ENCODE results near the gene MAN2A2. TPM values are rescaled to one million over a fixed set of nuclear protein-coding genes. Genes with fewer than 3 reads are reported as not detected.

Gene MAN2A2
- total and polyA plus RNA-seq, 2 donors (not counting 1 experiment from before 2014, with no cell fraction given), result 11.3 to 36.0 TPM

GRCh38 chr15:90901175-90902039 is 1.7 kb upstream of the MAN2A2 start:
- no peak for TF ChIP-seq CTCF (conservative IDR thresholded peaks at IDR 0.05 in 1 of 2, IDR thresholded peaks at IDR 0.05 in 1 of 2; ENCODE audit: low read depth in 1 of 2, low read length in 2 of 2)
- TF ChIP-seq EZH2 (IDR thresholded peaks at IDR 0.05; ENCODE audit: low read length, missing control alignments), result no peak

GRCh38 chr15:90902040-90902839 is 862 bp upstream of the MAN2A2 start:
- Histone ChIP-seq H3K27me3 (ENCODE audit: control insufficient read depth, insufficient read depth, low read length) (no peaks in the 10 kb centered on the region), H3K9ac (ENCODE audit: insufficient read depth, low read length) (peak overlapping the region; percentile 70)
- DNase-seq (ENCODE audit: low read depth in 2 of 2), result peak; percentile 77 to 79

More at GRCh38 chr15:90901175-90902039, 1.7 kb upstream of the MAN2A2 start:
- no peaks in the 10 kb centered on the region for H3K79me2 ChIP-seq (ENCODE audit: control insufficient read depth, insufficient read depth, low read length)
- H3K27me3 ChIP-seq (ENCODE audit: control insufficient read depth, insufficient read depth, low read length), result no peaks in the 10 kb centered on the region
- H3K9me3 ChIP-seq (ENCODE audit: control insufficient read depth, insufficient read depth, low read depth, low read length), result no peaks in the 10 kb centered on the region
- H3K4me2 ChIP-seq (ENCODE audit: extremely low read depth, insufficient read depth, low read length), result peak overlapping the region; percentile 86
- H3K4me1 ChIP-seq (ENCODE audit: control insufficient read depth, extremely low read depth, insufficient read depth, low read length), result no peaks in the 10 kb centered on the region
- H3K27ac ChIP-seq (ENCODE audit: insufficient read depth, low read length), result no peak overlapping the region
- peaks cover 8% of the 10 kb centered on the region for H3K36me3 ChIP-seq (ENCODE audit: control insufficient read depth, insufficient read depth, low read length)
- H3K9ac ChIP-seq (ENCODE audit: insufficient read depth, low read length), result no peak overlapping the region
- H4K20me1 ChIP-seq (ENCODE audit: control insufficient read depth, extremely low read depth, insufficient read depth, low read length), result no peaks in the 10 kb centered on the region
- H3K4me3 ChIP-seq (replicated peaks in 1 of 4; ENCODE audit: control extremely low read depth in 1 of 4, insufficient read depth in 1 of 4, low read depth in 3 of 4, low read length in 4 of 4), result peak overlapping the region in 2 of 4 experiments; percentile 70 to 75
- DNase-seq (ENCODE audit: low read depth in 2 of 2), result no peak
- H2AFZ ChIP-seq (ENCODE audit: low read length), result peak overlapping the region; percentile 19

More at GRCh38 chr15:90902040-90902839, 862 bp upstream of the MAN2A2 start:
- H4K20me1 ChIP-seq (ENCODE audit: control insufficient read depth, extremely low read depth, insufficient read depth, low read length), result no peaks in the 10 kb centered on the region
- no peaks in the 10 kb centered on the region for H3K9me3 ChIP-seq (ENCODE audit: control insufficient read depth, insufficient read depth, low read depth, low read length)
- H3K27ac ChIP-seq (ENCODE audit: insufficient read depth, low read length), result peak overlapping the region; percentile 71
- TF ChIP-seq EZH2 (IDR thresholded peaks at IDR 0.05; ENCODE audit: low read length, missing control alignments), result no peak
- peak; percentile 81 to 87 for TF ChIP-seq CTCF (conservative IDR thresholded peaks at IDR 0.05 in 1 of 2, IDR thresholded peaks at IDR 0.05 in 1 of 2; ENCODE audit: low read depth in 1 of 2, low read length in 2 of 2)
- peak overlapping the region; percentile 86 for H3K4me2 ChIP-seq (ENCODE audit: extremely low read depth, insufficient read depth, low read length)
- peaks cover 12% of the 10 kb centered on the region for H3K36me3 ChIP-seq (ENCODE audit: control insufficient read depth, insufficient read depth, low read length)
- peak overlapping the region; percentile 56 to 82 (median 76) for H3K4me3 ChIP-seq (replicated peaks in 1 of 4; ENCODE audit: control extremely low read depth in 1 of 4, insufficient read depth in 1 of 4, low read depth in 3 of 4, low read length in 4 of 4)
- peak overlapping the region; percentile 91 for H2AFZ ChIP-seq (ENCODE audit: low read length)
- no peaks in the 10 kb centered on the region for H3K79me2 ChIP-seq (ENCODE audit: control insufficient read depth, insufficient read depth, low read length)
- H3K4me1 ChIP-seq (ENCODE audit: control insufficient read depth, extremely low read depth, insufficient read depth, low read length), result no peaks in the 10 kb centered on the region
